ENCODE results near the gene SPRYD7. TPM values are rescaled to one million over a fixed set of nuclear protein-coding genes. Genes with fewer than 3 reads are reported as not detected.

Gene SPRYD7
- total and polyA plus RNA-seq, 2 donors (not counting 1 experiment from before 2014, with no cell fraction given): 1.9 to 4.5 TPM

DNA sequence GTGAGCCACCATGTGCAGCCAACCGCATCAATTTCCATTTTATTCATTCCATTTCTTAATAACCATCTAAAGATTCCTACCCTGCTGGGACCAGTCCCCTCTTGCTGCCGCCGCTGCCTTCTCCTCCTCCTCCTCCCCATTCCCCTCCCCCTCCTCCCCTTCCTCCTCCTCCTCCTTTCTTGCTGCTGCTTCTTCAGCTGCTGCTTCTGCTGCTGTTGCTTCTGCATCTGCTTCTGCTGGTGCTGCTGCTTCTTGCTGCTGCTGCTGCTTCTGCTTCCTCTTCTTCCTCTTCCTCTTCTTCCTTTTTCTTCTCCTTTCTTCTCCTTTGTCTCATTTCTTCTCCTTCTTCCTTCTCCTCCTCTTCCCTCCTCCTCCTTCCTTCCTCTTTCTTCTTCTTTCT is 20.0 kb upstream of the SPRYD7 start:
- TF ChIP-seq, protein P1, sequence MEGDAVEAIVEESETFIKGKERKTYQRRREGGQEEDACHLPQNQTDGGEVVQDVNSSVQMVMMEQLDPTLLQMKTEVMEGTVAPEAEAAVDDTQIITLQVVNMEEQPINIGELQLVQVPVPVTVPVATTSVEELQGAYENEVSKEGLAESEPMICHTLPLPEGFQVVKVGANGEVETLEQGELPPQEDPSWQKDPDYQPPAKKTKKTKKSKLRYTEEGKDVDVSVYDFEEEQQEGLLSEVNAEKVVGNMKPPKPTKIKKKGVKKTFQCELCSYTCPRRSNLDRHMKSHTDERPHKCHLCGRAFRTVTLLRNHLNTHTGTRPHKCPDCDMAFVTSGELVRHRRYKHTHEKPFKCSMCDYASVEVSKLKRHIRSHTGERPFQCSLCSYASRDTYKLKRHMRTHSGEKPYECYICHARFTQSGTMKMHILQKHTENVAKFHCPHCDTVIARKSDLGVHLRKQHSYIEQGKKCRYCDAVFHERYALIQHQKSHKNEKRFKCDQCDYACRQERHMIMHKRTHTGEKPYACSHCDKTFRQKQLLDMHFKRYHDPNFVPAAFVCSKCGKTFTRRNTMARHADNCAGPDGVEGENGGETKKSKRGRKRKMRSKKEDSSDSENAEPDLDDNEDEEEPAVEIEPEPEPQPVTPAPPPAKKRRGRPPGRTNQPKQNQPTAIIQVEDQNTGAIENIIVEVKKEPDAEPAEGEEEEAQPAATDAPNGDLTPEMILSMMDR (IDR thresholded peaks at IDR 0.05): no peak
- no peak for TF ChIP-seq EZH2 (IDR thresholded peaks at IDR 0.05; ENCODE audit: borderline replicate concordance, insufficient read depth, low read depth, low read length, poor library complexity, severe bottlenecking)
- ATAC-seq (ENCODE audit: low read depth): no peak
- Mint-ChIP-seq H3K4me1 (peaks cover 2% of the 10 kb centered on the region), H3K27ac (no peak overlapping the region), H3K27me3 (no peaks in the 10 kb centered on the region), H3K9me3 (ENCODE audit: insufficient read depth) (peaks cover 3% of the 10 kb centered on the region), H3K4me3 (no peak overlapping the region)
- ChIA-PET CTCF (no interaction called here), POLR2A (interaction anchor here (0.6 kb wide), 1 partner anchor 648 kb away, joined by 3 read pairs; no protein-coding TSS in a partner anchor)
- H2AFZ ChIP-seq (ENCODE audit: insufficient read depth, low read depth, low read length, poor library complexity, severe bottlenecking): no peak overlapping the region
- no peaks in the 10 kb centered on the region for H3K79me2 ChIP-seq (ENCODE audit: control insufficient read depth, insufficient read depth, low read length)
- H3K9ac ChIP-seq (ENCODE audit: low read length): no peak overlapping the region
- H3K36me3 ChIP-seq (replicated peaks in 1 of 2; ENCODE audit: control extremely low read depth in 1 of 2, control insufficient read depth in 1 of 2, extremely low read depth in 1 of 2, insufficient read depth in 2 of 2, low read length in 1 of 2): no peaks in the 10 kb centered on the region
- no peak overlapping the region for H3K4me3 ChIP-seq (ENCODE audit: control extremely low read depth in 1 of 5, extremely low read depth in 1 of 5, insufficient read depth in 1 of 5, low read depth in 2 of 5, low read length in 4 of 5)
- DNase-seq: no peak
- H3K4me2 ChIP-seq (replicated peaks; ENCODE audit: low read depth, low read length, poor library complexity, severe bottlenecking): no peak overlapping the region
- no peaks in the 10 kb centered on the region for H3K9me3 ChIP-seq (ENCODE audit: control extremely low read depth in 1 of 3, control insufficient read depth in 2 of 3, insufficient read depth in 1 of 3, low read length in 2 of 3)
- H3K27ac ChIP-seq (ENCODE audit: low read length in 2 of 2): no peak overlapping the region
- intact Hi-C loops (cut with micrococcal nuclease): no loop called here
- WGBS (ENCODE audit: insufficient coverage): 100% methylated on average over 3 of the region's 3 CpGs
- no peaks in the 10 kb centered on the region for H4K20me1 ChIP-seq (ENCODE audit: control insufficient read depth, insufficient read depth, low read length, poor library complexity, severe bottlenecking)
- no peaks in the 10 kb centered on the region for H3K4me1 ChIP-seq (ENCODE audit: control insufficient read depth in 2 of 2, insufficient read depth in 2 of 2, low read length in 2 of 2)
- no peaks in the 10 kb centered on the region for H3K27me3 ChIP-seq (replicated peaks in 1 of 4; ENCODE audit: control extremely low read depth in 1 of 4, control insufficient read depth in 3 of 4, insufficient read depth in 4 of 4, low read length in 3 of 4)

DNA sequence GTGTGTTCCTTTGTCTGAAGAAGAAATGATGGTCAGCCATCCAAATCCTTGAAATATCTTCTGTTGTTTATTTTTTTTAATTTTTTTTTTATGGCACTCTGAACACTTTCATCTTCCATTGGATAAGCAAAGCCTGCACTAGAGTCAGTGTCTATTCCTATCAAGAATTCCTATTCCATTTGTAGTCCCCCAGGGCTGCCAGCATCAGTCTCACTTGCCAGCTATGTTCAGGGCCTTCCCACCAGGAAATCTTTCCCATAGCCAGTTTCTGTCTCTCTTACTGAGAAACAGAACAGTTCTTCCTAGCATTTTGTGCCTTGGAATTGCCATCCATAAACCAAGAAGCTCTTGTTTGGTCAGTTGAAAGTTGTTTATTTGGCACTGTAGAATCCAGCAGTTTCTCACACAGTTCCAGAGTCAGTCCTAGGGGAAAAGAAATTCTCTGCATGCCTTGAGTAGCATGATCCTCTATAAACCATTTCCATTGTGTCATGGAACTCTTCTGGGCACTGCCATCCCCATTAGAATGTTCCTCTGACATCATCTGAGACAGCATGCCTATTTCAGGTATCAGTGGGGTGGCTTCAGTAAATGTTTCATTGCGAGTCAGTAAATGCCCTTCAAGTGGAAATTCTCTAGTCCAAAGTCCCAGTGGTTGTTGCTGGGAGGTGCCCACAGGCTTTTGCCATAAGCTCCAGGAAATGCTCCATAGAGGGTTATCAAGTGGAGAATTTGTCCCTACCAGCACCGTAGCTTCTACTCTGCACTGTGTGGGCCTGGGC is 18.7 kb upstream of the SPRYD7 start:
- Histone ChIP-seq H3K79me2 (ENCODE audit: control insufficient read depth, insufficient read depth, low read length) (no peaks in the 10 kb centered on the region), H3K9ac (ENCODE audit: low read length) (no peak overlapping the region), H3K27me3 (replicated peaks in 1 of 4; ENCODE audit: control extremely low read depth in 1 of 4, control insufficient read depth in 3 of 4, insufficient read depth in 4 of 4, low read length in 3 of 4) (no peaks in the 10 kb centered on the region), H2AFZ (ENCODE audit: insufficient read depth, low read depth, low read length, poor library complexity, severe bottlenecking) (no peak overlapping the region), H3K27ac (ENCODE audit: low read length in 2 of 2) (no peak overlapping the region), H3K4me1 (ENCODE audit: control insufficient read depth in 2 of 2, insufficient read depth in 2 of 2, low read length in 2 of 2) (no peaks in the 10 kb centered on the region), H3K4me2 (replicated peaks; ENCODE audit: low read depth, low read length, poor library complexity, severe bottlenecking) (no peak overlapping the region), H3K4me3 (ENCODE audit: control extremely low read depth in 1 of 5, extremely low read depth in 1 of 5, insufficient read depth in 1 of 5, low read depth in 2 of 5, low read length in 4 of 5) (no peak overlapping the region), H3K36me3 (replicated peaks in 1 of 2; ENCODE audit: control extremely low read depth in 1 of 2, control insufficient read depth in 1 of 2, extremely low read depth in 1 of 2, insufficient read depth in 2 of 2, low read length in 1 of 2) (no peaks in the 10 kb centered on the region), H4K20me1 (ENCODE audit: control insufficient read depth, insufficient read depth, low read length, poor library complexity, severe bottlenecking) (no peaks in the 10 kb centered on the region), H3K9me3 (ENCODE audit: control extremely low read depth in 1 of 3, control insufficient read depth in 2 of 3, insufficient read depth in 1 of 3, low read length in 2 of 3) (no peaks in the 10 kb centered on the region)
- WGBS (ENCODE audit: insufficient coverage): 100% methylated on average over 1 of the region's 2 CpGs
- Mint-ChIP-seq H3K4me1 (peaks cover 2% of the 10 kb centered on the region), H3K4me3 (no peak overlapping the region), H3K27ac (no peak overlapping the region), H3K27me3 (no peaks in the 10 kb centered on the region), H3K9me3 (ENCODE audit: insufficient read depth) (no peaks in the 10 kb centered on the region)
- ChIA-PET CTCF (no interaction called here), POLR2A (no interaction called here)
- no peak for DNase-seq
- no peak for TF ChIP-seq EZH2 (IDR thresholded peaks at IDR 0.05; ENCODE audit: borderline replicate concordance, insufficient read depth, low read depth, low read length, poor library complexity, severe bottlenecking)
- TF ChIP-seq, protein P1 (IDR thresholded peaks at IDR 0.05): no peak
- intact Hi-C loops (cut with micrococcal nuclease): no loop called here
- ATAC-seq (ENCODE audit: low read depth): no peak

Measured in B cell (primary cell).